HAP-1 (cell line): ENCODE data around the gene RBM20.
"Not testable (repeated sequence)": the region's sequence is repeated elsewhere in the genome, so short reads cannot be mapped to it uniquely, and the experiment has no call there.

Experiments
- DNase-seq, 2 experiments: peaks; one replicate each; pipeline ENCODE4 v3.0.0-alpha.2; 2016 to 2020; ENCODE audit warnings: low spot score in 2 of 2
- H3K27me3 ChIP-seq: fragments of 250-450 bp; sonication (Bioruptor Pico); 2 replicates; pipeline ENCODE4 v1.5.1; 2020; ENCODE audit warnings: low read depth, mild to moderate bottlenecking, moderate library complexity
- H3K36me3 ChIP-seq: fragments of 250-450 bp; sonication (Bioruptor Pico); replicated peaks from 2 replicates; pipeline ENCODE4 v1.5.1; 2020; ENCODE audit warnings: mild to moderate bottlenecking
- H3K4me1 ChIP-seq: fragments of 250-450 bp; sonication (Bioruptor Pico); 2 replicates; pipeline ENCODE4 v1.5.1; 2020; ENCODE audit warnings: mild to moderate bottlenecking
- H3K4me3 ChIP-seq: fragments of 250-450 bp; sonication (Bioruptor Pico); 2 replicates; pipeline ENCODE4 v1.5.1; 2020; ENCODE audit warnings: mild to moderate bottlenecking, moderate library complexity
- H3K9me3 ChIP-seq: fragments of 250-450 bp; sonication (Bioruptor Pico); 2 replicates; pipeline ENCODE4 v1.5.1; 2020; ENCODE audit warnings: mild to moderate bottlenecking, moderate library complexity
- in situ Hi-C: fragments of 300-500 bp; cut with MboI; formaldehyde crosslinking; loops from 3 replicates; pipeline ENCODE4 v1.14.3; 2020; ENCODE audit warnings: low sequenced_read_pairs, inconsistent platforms, mixed read lengths

The RBM20 gene

DNA sequence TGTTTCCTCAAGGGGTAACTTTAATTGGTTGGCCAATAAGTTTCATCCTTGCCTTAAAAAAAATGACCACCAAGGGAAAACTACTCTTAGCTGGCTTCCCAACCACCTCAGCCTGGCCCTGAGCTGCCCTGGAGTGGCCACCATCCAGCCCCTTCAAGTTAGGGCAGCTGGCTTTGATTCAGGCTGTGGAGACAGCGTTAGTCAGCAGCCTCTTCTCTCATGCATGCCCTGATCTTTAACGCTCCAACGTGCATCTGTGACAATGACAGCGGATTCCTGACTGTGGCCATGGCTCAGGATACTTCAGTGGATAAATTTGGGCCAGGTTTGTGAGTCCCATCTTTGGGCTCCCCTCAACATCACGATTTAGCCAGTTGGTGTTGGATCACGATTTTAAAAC lies 111.6 kb downstream of the RBM20 start:
- no peaks in the 10 kb centered on the region for H3K36me3 ChIP-seq
- in situ Hi-C loops, result no loop called here

GRCh38 chr10:110756876-110757275 lies 112.7 kb downstream of the RBM20 start:
- Histone ChIP-seq H3K9me3 (no peaks in the 10 kb centered on the region), H3K4me3 (no peak overlapping the region), H3K27me3 (peaks cover 6% of the 10 kb centered on the region; the same call in 1 of the 2 replicates), H3K4me1 (no peaks in the 10 kb centered on the region), H3K36me3 (no peaks in the 10 kb centered on the region)
- no peak for DNase-seq
- in situ Hi-C loops, result no loop called here

More for the DNA sequence above, 111.6 kb downstream of the RBM20 start:
- Histone ChIP-seq H3K4me3 (no peak overlapping the region), H3K9me3 (no peaks in the 10 kb centered on the region), H3K4me1 (no peaks in the 10 kb centered on the region), H3K27me3 (peaks cover 9% of the 10 kb centered on the region; the same call in 1 of the 2 replicates)
- DNase-seq, result no peak

DNA sequence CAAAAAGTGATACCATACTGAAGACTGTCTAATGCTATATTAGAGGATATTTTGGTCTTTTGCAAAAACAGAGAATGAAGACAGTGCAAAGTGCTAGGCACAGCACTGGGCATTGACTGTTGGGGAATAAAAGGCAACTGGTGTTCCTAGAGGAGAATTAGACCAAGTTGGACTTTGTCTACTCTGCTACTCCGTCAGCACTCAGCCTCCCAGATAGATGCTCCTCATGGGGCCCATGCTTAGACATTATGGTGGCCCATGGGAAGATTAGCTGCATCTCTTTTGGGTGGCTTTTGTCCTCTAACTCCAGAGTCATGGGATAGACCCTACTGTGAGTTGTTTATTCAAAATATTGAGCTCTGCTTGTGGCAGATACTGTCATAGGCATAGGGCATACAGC lies 113.5 kb downstream of the RBM20 start:
- Histone ChIP-seq H3K4me1 (no peaks in the 10 kb centered on the region), H3K9me3 (no peaks in the 10 kb centered on the region), H3K27me3 (peaks cover 6% of the 10 kb centered on the region; the same call in 1 of the 2 replicates), H3K4me3 (no peak overlapping the region), H3K36me3 (no peaks in the 10 kb centered on the region)
- in situ Hi-C loops, result no loop called here
- DNase-seq, result no peak

- in situ Hi-C loops, result no loop called here
Observed at GRCh38 chr10:110758128-110758765, 114.1 kb downstream of the RBM20 start.

DNA sequence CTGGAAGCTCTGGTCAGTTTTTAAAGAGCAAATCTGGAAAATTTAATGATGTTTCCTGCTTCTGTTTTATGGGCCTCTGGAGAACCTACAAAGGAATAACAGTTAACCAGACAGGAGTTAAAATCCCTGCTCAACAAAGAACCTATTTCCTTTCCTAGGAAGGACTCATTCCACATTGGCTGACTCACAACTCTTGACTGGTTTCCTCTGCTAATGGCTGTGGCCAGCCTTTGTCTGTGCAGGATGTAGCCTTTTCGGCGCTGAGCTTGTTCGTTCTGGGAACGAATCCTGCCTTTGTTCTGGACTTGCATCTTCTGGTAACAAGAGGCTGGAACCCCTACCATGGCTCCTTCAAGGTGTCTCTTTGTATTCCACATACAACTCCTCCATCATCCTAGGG lies 114.8 kb downstream of the RBM20 start:
- in situ Hi-C loops, result no loop called here
- DNase-seq, result no peak
- Histone ChIP-seq H3K27me3 (peaks cover 6% of the 10 kb centered on the region; the same call in 1 of the 2 replicates), H3K9me3 (no peaks in the 10 kb centered on the region), H3K36me3 (no peaks in the 10 kb centered on the region), H3K4me1 (no peaks in the 10 kb centered on the region), H3K4me3 (no peak overlapping the region)

More at GRCh38 chr10:110758128-110758765, 114.1 kb downstream of the RBM20 start:
- H3K9me3 ChIP-seq, result no peaks in the 10 kb centered on the region
- H3K4me3 ChIP-seq, result no peak overlapping the region
- H3K36me3 ChIP-seq, result no peaks in the 10 kb centered on the region
- peaks cover 6% of the 10 kb centered on the region; the same call in 1 of the 2 replicates for H3K27me3 ChIP-seq
- no peak for DNase-seq
- H3K4me1 ChIP-seq, result no peaks in the 10 kb centered on the region

DNA sequence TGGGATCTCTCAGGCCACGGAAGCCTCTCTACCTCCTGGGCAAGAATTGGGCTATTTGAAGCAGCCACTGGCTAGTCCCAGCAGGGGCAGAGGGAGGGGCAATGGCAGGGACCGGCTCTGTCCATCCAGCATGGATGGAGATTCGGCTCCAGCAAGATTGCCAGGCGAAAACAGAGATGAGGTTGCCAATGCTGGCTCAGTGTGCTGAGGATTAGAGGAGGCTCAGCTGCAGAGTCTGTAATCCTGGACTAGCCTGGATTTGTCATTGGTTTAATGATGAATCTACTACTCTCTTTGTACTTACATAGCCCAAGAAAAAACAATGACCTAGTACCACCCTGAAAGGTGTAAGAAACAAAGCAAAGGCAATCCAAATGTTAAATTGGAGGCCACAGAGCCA lies 115.4 kb downstream of the RBM20 start:
- Histone ChIP-seq H3K4me1 (no peaks in the 10 kb centered on the region), H3K9me3 (no peaks in the 10 kb centered on the region), H3K27me3 (peaks cover 6% of the 10 kb centered on the region; the same call in 1 of the 2 replicates), H3K36me3 (no peaks in the 10 kb centered on the region), H3K4me3 (no peak overlapping the region)
- DNase-seq, result no peak
- in situ Hi-C loops, result no loop called here

- H3K36me3 ChIP-seq, result no peaks in the 10 kb centered on the region
- peak in 1 of 2 experiments; percentile 22 for DNase-seq
- H3K4me1 ChIP-seq, result no peaks in the 10 kb centered on the region
- H3K9me3 ChIP-seq, result no peaks in the 10 kb centered on the region
- in situ Hi-C loops, result no loop called here
- no peak overlapping the region for H3K4me3 ChIP-seq
- H3K27me3 ChIP-seq, result no peaks in the 10 kb centered on the region
Observed at GRCh38 chr10:110762109-110762848, 118.1 kb downstream of the RBM20 start.

GRCh38 chr10:110762849-110763211 lies 118.7 kb downstream of the RBM20 start:
- H3K9me3 ChIP-seq, result no peaks in the 10 kb centered on the region
- no peak overlapping the region for H3K4me3 ChIP-seq
- in situ Hi-C loops, result no loop called here
- H3K36me3 ChIP-seq, result no peaks in the 10 kb centered on the region
- no peaks in the 10 kb centered on the region for H3K4me1 ChIP-seq
- DNase-seq, result no peak
- H3K27me3 ChIP-seq, result no peaks in the 10 kb centered on the region

DNA sequence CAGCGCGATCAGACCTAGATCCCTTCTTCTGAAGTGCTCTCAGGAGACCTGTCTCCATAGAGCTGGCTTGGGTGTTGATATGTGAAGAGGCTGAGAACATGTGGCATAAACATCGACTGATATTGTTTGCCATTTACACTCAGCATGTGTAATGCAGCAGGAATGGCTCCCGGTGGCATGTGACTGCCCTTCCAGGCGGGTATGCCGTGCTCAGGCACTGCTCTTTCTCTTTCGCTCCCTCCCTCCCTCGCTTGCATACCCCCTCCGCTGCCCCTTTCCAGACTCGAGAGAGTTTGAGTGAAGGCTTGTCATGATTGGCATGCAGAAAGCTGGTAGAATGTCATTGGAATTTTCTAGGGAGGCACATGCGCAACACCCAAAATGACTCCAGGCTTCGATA lies 120.2 kb downstream of the RBM20 start:
- H3K9me3 ChIP-seq, result no peaks in the 10 kb centered on the region

GRCh38 chr10:110764793-110765512 lies 120.8 kb downstream of the RBM20 start:
- Histone ChIP-seq H3K9me3 (no peaks in the 10 kb centered on the region), H3K4me3 (no peak overlapping the region), H3K36me3 (no peaks in the 10 kb centered on the region), H3K4me1 (no peaks in the 10 kb centered on the region), H3K27me3 (no peaks in the 10 kb centered on the region)
- DNase-seq, result no peak
- in situ Hi-C loops, result no loop called here

More for the DNA sequence above, 120.2 kb downstream of the RBM20 start:
- Histone ChIP-seq H3K4me3 (no peak overlapping the region), H3K4me1 (no peaks in the 10 kb centered on the region), H3K27me3 (no peaks in the 10 kb centered on the region), H3K36me3 (no peaks in the 10 kb centered on the region)
- in situ Hi-C loops, result no loop called here
- DNase-seq, result no peak

- H3K9me3 ChIP-seq, result no peaks in the 10 kb centered on the region
- no peak overlapping the region for H3K4me3 ChIP-seq
- DNase-seq, result no peak
- in situ Hi-C loops, result no loop called here
- H3K36me3 ChIP-seq, result no peaks in the 10 kb centered on the region
- H3K4me1 ChIP-seq, result no peaks in the 10 kb centered on the region
- H3K27me3 ChIP-seq, result no peaks in the 10 kb centered on the region
Observed at GRCh38 chr10:110765513-110766319, 121.6 kb downstream of the RBM20 start.

DNA sequence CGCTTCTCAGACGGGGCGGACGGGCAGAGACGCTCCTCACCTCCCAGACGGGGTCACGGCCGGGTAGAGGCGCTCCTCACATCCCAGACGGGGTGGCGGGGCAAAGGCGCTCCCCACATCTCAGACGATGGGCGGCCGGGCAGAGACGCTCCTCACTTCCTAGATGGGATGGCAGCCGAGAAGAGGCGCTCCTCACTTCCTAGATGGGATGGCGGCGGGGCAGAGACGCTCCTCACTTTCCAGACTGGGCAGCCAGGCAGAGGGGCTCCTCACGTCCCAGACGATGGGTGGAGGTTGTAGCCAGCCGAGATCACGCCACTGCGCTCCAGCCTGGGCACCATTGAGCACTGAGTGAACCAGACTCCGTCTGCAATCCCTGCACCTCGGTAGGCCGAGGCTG lies 123.5 kb downstream of the RBM20 start:
- H3K27me3 ChIP-seq, H3K9me3 ChIP-seq, H3K4me3 ChIP-seq, H3K4me1 ChIP-seq, H3K36me3 ChIP-seq, DNase-seq, in situ Hi-C loops: not testable (repeated sequence)

- H3K36me3 ChIP-seq, result no peaks in the 10 kb centered on the region
- H3K9me3 ChIP-seq, result no peaks in the 10 kb centered on the region
- H3K27me3 ChIP-seq, result no peaks in the 10 kb centered on the region
- H3K4me3 ChIP-seq, result no peak overlapping the region
- in situ Hi-C loops, result no loop called here
- H3K4me1 ChIP-seq, result no peaks in the 10 kb centered on the region
- DNase-seq, result no peak
Observed at GRCh38 chr10:110770243-110770642, 126.1 kb downstream of the RBM20 start.
